GM18868 (cell line): ENCODE results near the gene FIBP.

Experiments
- ATAC-seq: cut with Tn5 transposase; IDR thresholded peaks from one replicate; pipeline ENCODE4 v1.9.1; 2021; ENCODE audit warnings: mild to moderate bottlenecking, moderate library complexity; ENCODE audit not compliant: unreplicated experiment

Gene FIBP

GRCh38 chr11:65888163-65888814 is at the start of gene FIBP:
Gene FIBP, minus strand, starts transcription at chr11:65888471. Its CDS starts 53 bp downstream, at chr11:65888418.
- peak; percentile 58 for ATAC-seq

DNA sequence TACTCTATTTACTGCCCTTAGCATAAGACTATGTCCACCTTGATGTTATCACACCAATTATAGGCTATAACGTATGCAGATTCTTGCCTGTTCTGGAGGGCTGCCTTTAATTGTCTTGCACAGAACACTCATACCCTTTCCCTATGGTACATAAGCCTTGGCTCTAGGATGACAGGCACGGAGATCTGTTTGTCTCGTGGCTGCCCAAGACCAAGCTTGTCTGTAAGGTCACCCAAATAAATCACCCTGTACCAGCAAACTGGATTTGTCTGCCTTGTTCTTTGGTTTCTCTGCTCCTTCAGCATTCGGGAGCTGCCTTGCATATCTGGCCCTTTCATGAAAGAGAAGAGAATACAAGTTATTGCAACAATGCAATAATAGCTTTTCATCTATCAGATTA is 49.5 kb upstream of the FIBP start:
- ATAC-seq, result no peak

DNA sequence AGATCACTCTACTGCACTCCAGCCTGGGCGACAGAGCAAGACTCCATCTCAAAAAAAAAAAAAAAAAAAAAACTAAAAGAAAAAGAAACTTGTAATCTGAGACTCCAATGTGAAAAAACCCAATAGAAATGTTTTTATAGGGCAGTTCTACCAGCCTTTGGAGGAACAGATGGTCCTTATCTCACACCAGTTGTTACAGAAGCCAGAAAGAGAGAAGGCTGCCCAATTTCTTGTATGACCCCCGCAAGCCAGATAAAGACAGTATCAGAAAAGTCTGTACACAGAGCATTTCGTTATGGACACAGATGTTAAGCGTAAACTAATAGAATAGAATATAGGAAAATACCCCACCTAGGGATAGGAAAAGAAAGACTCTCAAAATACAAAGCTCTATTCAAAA is 45.7 kb upstream of the FIBP start:
- ATAC-seq, result no peak

DNA sequence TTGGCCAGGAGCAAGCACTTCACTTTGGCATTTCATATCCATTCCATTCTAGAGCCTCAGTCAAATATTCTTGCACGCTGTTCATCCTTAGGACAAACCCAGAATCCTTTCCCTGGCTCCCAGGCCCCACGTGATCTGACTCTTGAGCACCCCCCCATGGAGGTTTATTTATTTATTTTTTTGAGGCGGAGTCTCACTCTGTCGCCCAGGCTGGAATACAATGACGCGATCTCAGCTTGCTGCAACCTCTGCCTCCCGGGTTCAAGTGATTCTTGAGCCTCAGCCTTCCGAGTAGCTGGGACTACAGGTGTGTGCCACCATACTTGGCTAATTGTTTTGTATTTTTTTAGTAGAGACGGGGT is 44.3 kb upstream of the FIBP start:
- ATAC-seq, result no peak

- ATAC-seq, result no peak
Observed at GRCh38 chr11:65931773-65932557, 43.7 kb upstream of the FIBP start.

DNA sequence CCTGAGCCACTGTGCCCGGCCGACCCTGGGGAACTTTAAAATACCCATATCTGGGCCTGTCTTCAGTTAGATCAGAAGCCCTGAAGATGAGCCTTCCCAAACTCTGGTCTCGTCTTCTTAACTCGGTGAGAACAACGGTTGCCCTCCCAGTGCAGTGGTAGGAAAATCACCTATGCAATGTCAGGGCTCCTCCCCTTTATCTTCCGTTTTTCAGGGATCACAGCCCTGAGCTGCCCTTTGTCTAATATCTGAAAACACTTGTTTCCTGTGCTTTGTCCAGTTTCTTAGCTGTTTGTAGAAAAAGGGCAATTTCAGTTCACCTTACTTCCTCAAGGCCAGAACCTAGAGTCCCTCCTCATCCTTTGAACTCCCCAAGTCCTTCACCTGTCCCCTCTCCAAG is 40.4 kb upstream of the FIBP start:
- no peak for ATAC-seq

GRCh38 chr11:65927904-65928397 is 39.7 kb upstream of the FIBP start:
- ATAC-seq, result peak; percentile 65

GRCh38 chr11:65925397-65925796 is 37.1 kb upstream of the FIBP start:
- ATAC-seq, result no peak

GRCh38 chr11:65922565-65922964 is 34.3 kb upstream of the FIBP start:
- no peak for ATAC-seq

- ATAC-seq, result no peak
Observed at GRCh38 chr11:65921876-65922275, 33.6 kb upstream of the FIBP start.

DNA sequence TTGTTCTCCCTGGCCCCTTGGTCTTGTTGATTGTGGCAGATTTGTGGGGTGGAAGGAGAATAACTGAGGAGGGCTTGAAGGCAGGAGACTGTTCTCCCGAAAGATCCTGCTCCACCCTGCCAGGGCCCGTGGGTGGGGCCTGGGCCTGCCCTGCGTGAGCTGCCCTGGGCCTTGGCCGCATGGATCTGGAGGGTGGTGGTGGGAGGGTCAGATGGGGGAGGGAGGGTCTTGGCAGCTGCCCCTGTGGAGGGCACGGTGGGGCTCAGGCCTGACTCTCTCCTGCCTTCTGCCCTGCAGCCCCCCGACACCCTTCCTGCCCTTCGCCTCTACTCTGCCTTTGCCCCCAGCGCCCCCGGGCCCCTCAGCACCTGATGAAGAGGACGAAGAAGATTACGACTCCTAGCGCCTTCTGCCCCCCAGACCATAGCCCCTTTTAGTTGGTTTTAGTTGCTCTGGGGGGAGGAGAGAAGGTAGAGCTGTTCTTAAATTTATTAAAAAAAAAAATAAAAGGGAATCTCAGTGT is 32.8 kb upstream of the FIBP start:
- ATAC-seq, result no peak

DNA sequence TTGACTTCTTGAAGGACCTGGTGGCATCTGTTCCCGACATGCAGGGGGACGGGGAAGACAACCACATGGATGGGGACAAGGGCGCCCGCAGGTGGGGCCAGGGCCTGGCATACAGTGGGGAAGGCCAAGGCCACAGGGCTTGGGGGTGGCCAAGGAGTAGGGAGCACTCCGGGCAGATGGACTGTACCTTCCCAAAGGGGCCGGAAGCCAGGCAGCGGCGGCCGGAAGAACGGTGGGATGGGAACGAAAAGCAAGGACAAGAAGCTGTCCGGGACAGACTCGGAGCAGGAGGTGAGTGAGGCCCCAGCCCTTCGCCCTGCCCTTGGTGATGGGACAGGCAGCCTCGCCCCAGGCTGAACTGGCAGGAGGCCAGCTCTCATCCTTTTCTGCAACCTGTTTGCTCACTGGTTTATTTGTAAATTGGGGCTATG is 32.1 kb upstream of the FIBP start:
- ATAC-seq, result no peak

DNA sequence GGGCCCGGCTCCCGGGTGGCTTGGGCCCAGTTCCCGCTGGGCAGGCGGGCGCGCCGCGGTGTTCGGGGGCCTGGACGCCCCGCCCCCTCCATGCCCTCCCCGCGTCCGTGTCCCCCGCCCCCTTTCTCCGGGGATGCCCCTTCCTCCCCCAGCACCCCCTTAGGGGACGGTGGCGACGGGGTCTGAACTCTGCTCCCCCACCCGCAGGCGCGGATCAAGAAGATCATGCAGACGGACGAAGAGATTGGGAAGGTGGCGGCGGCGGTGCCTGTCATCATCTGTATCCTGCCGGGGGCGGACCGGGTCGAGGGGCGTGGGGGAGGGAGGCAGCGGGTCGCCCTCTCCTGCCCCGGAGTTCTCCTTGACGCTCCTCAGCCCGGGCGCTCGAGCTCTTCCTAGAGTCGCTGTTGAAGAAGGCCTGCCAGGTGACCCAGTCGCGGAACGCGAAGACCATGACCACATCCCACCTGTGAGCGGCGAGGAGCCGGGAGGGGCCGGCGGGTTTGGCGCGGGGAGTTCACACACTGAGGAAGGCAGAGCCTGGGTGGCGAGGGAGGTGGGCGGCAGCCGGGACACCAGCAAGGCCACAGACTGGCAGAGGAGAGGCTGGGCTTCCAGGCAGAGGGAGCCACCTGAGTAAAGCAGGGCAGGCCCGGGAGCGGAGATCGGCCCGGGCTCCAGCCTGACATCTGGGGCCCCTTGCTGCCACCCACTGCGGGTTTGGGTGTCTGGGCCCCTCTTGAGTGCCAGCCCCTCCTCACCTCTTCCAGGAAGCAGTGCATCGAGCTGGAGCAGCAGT is 31.5 kb upstream of the FIBP start:
- peak; percentile 32 for ATAC-seq

GRCh38 chr11:65919141-65919572 is 30.9 kb upstream of the FIBP start, which contains the start of gene DRAP1:
Gene DRAP1, plus strand, starts transcription at chr11:65919426. Its CDS starts 76 bp downstream, at chr11:65919502.
- ATAC-seq, result peak; percentile 84

DNA sequence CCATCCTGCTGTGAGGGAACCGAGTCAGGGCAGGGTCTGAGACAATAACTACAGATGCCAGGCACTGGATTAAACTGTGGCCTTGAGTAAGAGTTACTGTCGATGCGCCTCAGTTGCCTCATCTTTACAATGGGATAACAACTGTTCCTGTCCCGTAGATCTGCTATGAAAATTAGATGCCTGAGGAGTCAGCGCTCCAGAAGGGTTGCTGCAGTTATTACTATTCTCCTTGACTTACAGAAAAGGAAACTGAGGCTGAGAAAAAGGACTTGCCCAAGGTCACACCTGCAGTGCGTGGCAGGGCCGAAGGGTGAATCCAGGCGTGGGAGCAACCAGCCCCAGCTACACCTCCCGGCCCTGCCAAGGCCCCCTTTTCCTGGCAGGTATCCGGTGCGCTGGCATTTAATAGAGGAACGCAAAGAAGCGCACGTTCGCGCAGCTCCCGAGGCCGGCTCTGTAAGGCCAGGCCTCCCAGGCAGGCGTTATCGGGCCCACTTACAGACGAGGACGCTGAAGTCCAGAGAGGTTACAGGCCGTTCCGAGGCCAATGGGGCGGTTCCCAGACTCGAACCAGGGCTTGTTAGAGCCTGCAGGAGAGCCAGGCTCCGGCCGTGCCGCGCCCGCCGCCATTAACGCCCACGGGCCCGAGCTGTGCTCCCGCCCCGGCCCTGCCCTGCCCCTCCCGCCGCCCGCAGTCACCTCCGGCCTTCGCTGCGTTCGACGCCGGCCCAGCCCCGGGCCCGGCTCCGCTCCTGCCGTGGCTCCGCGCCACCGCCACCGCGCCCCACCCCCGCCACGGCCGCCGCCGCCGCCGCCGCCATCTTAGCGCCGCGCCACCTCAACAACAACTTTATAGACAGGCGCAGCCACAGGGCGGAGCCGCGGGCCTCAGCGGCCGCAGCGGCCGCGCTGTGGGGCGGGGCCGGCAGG is 30.2 kb upstream of the FIBP start, which contains the start of gene C11orf68:
Gene C11orf68, minus strand, starts transcription at position 852 of the 930 bp plus-strand sequence. Its CDS starts 31 bp downstream, at position 821.
- peak; percentile 51 for ATAC-seq

GRCh38 chr11:65917434-65918210 is 29.4 kb upstream of the FIBP start:
- no peak for ATAC-seq

DNA sequence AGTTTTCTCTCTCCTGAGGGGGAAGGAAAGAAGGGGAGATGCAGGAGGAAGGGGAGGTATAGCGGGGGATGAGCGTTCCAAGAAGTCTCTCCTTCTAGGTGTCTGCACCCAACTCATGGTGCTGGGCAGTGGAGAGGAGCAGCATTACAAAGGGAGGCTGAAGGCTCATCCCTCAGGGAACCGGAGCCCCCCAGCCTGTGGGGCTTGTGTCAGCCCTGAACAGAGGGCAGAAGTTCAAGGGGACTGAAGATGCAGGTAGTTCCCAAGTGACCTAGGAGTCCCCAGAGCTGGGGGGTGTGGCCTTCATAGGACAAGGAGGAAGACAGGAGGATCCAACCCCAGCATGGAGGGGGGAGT is 28.8 kb upstream of the FIBP start:
- ATAC-seq, result no peak

- no peak for ATAC-seq
Observed at GRCh38 chr11:65916391-65916790, 28.1 kb upstream of the FIBP start.

GRCh38 chr11:65915821-65916251 is 27.6 kb upstream of the FIBP start:
- no peak for ATAC-seq
